Stimulated activated CD4-positive, alpha-beta T cell treated with anti-CD3 and anti-CD28 coated beads, Interleukin-12 subunit alpha, Interleukin-12 subunit beta, amount 100 ng/mL, for 24 hours (primary cell): ENCODE measurements around the gene ADAM30.
"Not testable (repeated sequence)": the region's sequence is repeated elsewhere in the genome, so short reads cannot be mapped to it uniquely, and the experiment has no call there.

Source experiments
- DNase-seq, 2 experiments: peaks; one replicate each; pipeline ENCODE4 v3.0.0-alpha.2; 2020; ENCODE audit warnings: low read depth in 2 of 2

ADAM30 gene

GRCh38 chr1:119874186-119874585 is 22.1 kb downstream of the ADAM30 start:
- DNase-seq: no peak

- no peak for DNase-seq
Measured at GRCh38 chr1:119873135-119874015, 22.9 kb downstream of the ADAM30 start.

- no peak for DNase-seq
Measured at GRCh38 chr1:119871881-119872280, 24.4 kb downstream of the ADAM30 start.

GRCh38 chr1:119870917-119871596 is 25.3 kb downstream of the ADAM30 start:
- peak; percentile 12 to 77 for DNase-seq

GRCh38 chr1:119869995-119870394 is 26.3 kb downstream of the ADAM30 start:
- DNase-seq: no peak

- DNase-seq: no peak
Measured at GRCh38 chr1:119868176-119868575, 28.1 kb downstream of the ADAM30 start.

GRCh38 chr1:119866451-119866850 is 29.9 kb downstream of the ADAM30 start:
- DNase-seq: no peak

- DNase-seq: no peak
Measured at GRCh38 chr1:119865627-119866026, 30.7 kb downstream of the ADAM30 start.

- DNase-seq: no peak
Measured at GRCh38 chr1:119862276-119862675, 34.0 kb downstream of the ADAM30 start.

- DNase-seq: no peak
Measured at GRCh38 chr1:119861547-119861946, 34.8 kb downstream of the ADAM30 start.

- peak in 1 of 2 experiments; percentile 3 for DNase-seq
Measured at GRCh38 chr1:119859647-119860046, 36.7 kb downstream of the ADAM30 start.

GRCh38 chr1:119858556-119859214 is 37.6 kb downstream of the ADAM30 start:
- DNase-seq: not testable (repeated sequence)

- no peak for DNase-seq
Measured at GRCh38 chr1:119858126-119858525, 38.2 kb downstream of the ADAM30 start.

- no peak for DNase-seq
Measured at GRCh38 chr1:119853155-119853554, 43.2 kb downstream of the ADAM30 start.

GRCh38 chr1:119844206-119844605 is 52.1 kb downstream of the ADAM30 start:
- not testable (repeated sequence) for DNase-seq
